HEK293T (cell line): ENCODE results near the gene FAM107B.

Experiments
- CTCF ChIA-PET: fragments of 350-600 bp; formaldehyde crosslinking; extraction: SDS; loops from one replicate; lab custom pipeline; 2021; ENCODE audit warnings: antibody characterized with exemption, inconsistent platforms; lab: Yijun Ruan, JAX
- POLR2A ChIA-PET: fragments of 350-600 bp; formaldehyde crosslinking; extraction: SDS; loops from one replicate; lab custom pipeline; 2020; ENCODE audit warnings: antibody characterized with exemption, inconsistent platforms; lab: Yijun Ruan, JAX
- DNase-seq: peaks from one replicate; pipeline ENCODE4 v3.0.0; 2012; ENCODE audit warnings: mixed read lengths; ENCODE audit errors: extremely low spot score
- ARNT ChIP-seq: fragments of 450-650 bp; IDR thresholded peaks from 2 replicates; pipeline ENCODE4 v1.6.1; 2017; ENCODE audit warnings: mild to moderate bottlenecking
- BHLHE40 ChIP-seq: fragments of 450-650 bp; IDR thresholded peaks from 2 replicates; pipeline ENCODE4 v1.6.1; 2016; ENCODE audit warnings: mild to moderate bottlenecking, moderate library complexity, borderline replicate concordance
- CTBP1 ChIP-seq: fragments of 450-650 bp; IDR thresholded peaks from 2 replicates; pipeline ENCODE4 v1.6.1; 2016; ENCODE audit warnings: borderline replicate concordance
- ELF4 ChIP-seq: fragments of 450-650 bp; IDR thresholded peaks from 2 replicates; pipeline ENCODE4 v1.6.1; 2017; ENCODE audit warnings: antibody characterized with exemption
- FOXA1 ChIP-seq: fragments of 450-650 bp; IDR thresholded peaks from 2 replicates; pipeline ENCODE4 v1.6.1; 2016; ENCODE audit warnings: mild to moderate bottlenecking
- FOXK2 ChIP-seq: fragments of 450-650 bp; IDR thresholded peaks from 2 replicates; pipeline ENCODE4 v1.6.1; 2016; ENCODE audit warnings: mild to moderate bottlenecking
- FOXM1 ChIP-seq: fragments of 450-650 bp; IDR thresholded peaks from 2 replicates; pipeline ENCODE4 v1.6.1; 2017; ENCODE audit warnings: mild to moderate bottlenecking, borderline replicate concordance
- HDGF ChIP-seq: fragments of 450-650 bp; IDR thresholded peaks from 2 replicates; pipeline ENCODE4 v1.6.1; 2017; ENCODE audit warnings: antibody characterized with exemption, borderline replicate concordance
- L3MBTL2 ChIP-seq: fragments of 450-650 bp; conservative IDR thresholded peaks from 2 replicates; pipeline ENCODE4 v1.6.1; 2016; ENCODE audit warnings: mild to moderate bottlenecking
- LEF1 ChIP-seq: fragments of 450-650 bp; IDR thresholded peaks from 2 replicates; pipeline ENCODE4 v1.6.1; 2017; ENCODE audit warnings: mild to moderate bottlenecking, borderline replicate concordance
- NFRKB ChIP-seq: fragments of 450-650 bp; IDR thresholded peaks from 2 replicates; pipeline ENCODE4 v1.6.1; 2016; ENCODE audit warnings: mild to moderate bottlenecking, moderate library complexity
- SP1 ChIP-seq: fragments of 450-650 bp; IDR thresholded peaks from 2 replicates; pipeline ENCODE4 v1.6.1; 2017
- SUZ12 ChIP-seq: fragments of 450-650 bp; IDR thresholded peaks from 2 replicates; pipeline ENCODE4 v1.6.1; 2016; ENCODE audit warnings: mild to moderate bottlenecking
- TARDBP ChIP-seq: fragments of 450-650 bp; IDR thresholded peaks from 2 replicates; pipeline ENCODE4 v1.6.1; 2016
- ZNF384 ChIP-seq: fragments of 450-650 bp; IDR thresholded peaks from 2 replicates; pipeline ENCODE4 v1.6.1; 2016
- TF ChIP-seq, protein P1 (sequence below): fragments of 450-650 bp; IDR thresholded peaks from 2 replicates; pipeline ENCODE4 v1.6.1; 2016

FAM107B gene

DNA sequence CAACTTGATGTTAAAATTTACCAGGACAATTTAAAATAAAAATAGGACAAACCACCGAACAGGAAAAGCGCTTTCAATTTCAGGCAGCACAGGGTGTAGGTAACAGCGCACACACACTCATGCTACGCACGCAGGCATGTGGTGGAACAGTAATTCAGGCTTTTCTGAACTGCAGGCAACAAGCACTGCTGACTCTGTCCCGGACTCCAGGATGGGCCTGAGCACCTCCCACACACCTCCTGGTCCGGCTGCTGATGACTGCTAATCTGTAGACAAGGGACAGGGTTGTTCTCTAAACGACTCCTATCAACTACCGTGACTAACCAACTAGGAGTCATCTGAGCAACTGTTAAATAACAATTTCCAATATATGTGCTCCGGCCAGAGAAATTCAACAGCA lies 251.4 kb downstream of the FAM107B start:
- DNase-seq: no peak
- POLR2A ChIA-PET: no interaction called here
- TF ChIP-seq FOXA1: no peak
- no peak for TF ChIP-seq TARDBP
- no peak for TF ChIP-seq L3MBTL2
- no peak for TF ChIP-seq CTBP1
- TF ChIP-seq LEF1: no peak
- CTCF ChIA-PET: interaction anchor here (0.7 kb wide), 1 partner anchor 18 kb away, joined by 4 read pairs; no protein-coding TSS in a partner anchor

DNA sequence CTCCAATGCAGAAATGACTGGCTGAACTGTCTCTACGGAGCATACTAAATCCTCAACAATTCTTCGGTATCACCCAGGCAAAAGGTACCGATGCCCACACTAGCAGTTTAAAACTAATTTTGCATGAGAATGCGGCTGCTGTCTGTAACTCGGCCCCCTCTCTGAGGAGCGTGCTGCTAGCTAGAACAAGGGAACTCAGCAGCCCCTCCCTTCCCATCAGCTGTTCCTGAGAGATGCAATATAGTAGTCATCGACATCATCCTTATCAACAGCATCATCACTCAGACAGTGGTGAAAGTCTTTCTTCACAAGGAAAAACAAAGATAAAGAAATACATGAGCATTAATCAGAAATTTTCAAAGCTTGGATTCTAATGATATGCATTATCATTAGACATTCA lies 254.9 kb downstream of the FAM107B start:
- no peak for DNase-seq
- POLR2A ChIA-PET: no interaction called here
- TF ChIP-seq LEF1: no peak
- CTCF ChIA-PET: no interaction called here

- no peak for DNase-seq
- ChIA-PET POLR2A (no interaction called here), CTCF (no interaction called here)
- TF ChIP-seq NFRKB (no peak), SP1 (no peak), FOXM1 (no peak), SUZ12 (no peak), CTBP1 (no peak), L3MBTL2 (no peak), TARDBP (no peak), LEF1 (no peak), ZNF384 (no peak), ARNT (no peak), BHLHE40 (no peak), ELF4 (no peak), HDGF (no peak), FOXK2 (no peak)
- TF ChIP-seq, protein P1, sequence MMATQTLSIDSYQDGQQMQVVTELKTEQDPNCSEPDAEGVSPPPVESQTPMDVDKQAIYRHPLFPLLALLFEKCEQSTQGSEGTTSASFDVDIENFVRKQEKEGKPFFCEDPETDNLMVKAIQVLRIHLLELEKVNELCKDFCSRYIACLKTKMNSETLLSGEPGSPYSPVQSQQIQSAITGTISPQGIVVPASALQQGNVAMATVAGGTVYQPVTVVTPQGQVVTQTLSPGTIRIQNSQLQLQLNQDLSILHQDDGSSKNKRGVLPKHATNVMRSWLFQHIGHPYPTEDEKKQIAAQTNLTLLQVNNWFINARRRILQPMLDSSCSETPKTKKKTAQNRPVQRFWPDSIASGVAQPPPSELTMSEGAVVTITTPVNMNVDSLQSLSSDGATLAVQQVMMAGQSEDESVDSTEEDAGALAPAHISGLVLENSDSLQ: no peak
Measured at GRCh38 chr10:14518149-14518548, 256.5 kb downstream of the FAM107B start.

DNA sequence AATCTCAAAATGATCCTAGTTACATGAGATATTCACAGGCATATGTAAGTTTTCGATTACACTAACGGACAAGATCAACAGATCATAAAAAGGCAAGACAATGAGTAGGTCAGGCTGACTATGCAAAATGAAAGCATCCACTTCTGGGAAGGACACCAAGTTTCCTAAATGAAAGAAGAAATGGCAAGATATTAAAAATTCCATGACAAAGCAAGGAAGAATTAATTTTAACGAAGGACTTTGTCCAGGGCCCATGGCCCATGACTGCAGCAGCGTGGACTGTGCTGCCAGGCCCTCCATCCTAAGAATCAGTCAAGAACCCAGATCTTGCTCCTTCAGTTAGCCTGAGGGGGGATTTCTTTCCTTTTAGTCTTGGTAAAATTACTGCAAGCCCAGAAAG lies 261.6 kb downstream of the FAM107B start:
- ChIA-PET CTCF (no interaction called here), POLR2A (no interaction called here)
- DNase-seq: no peak
- TF ChIP-seq TARDBP (no peak), BHLHE40 (no peak), HDGF (no peak), FOXA1 (no peak), LEF1 (no peak)

GRCh38 chr10:14510346-14510745 lies 264.4 kb downstream of the FAM107B start:
- CTCF ChIA-PET: no interaction called here
- DNase-seq: no peak
- TF ChIP-seq HDGF: no peak
- no peak for TF ChIP-seq SUZ12
- TF ChIP-seq NFRKB: no peak
- no peak for TF ChIP-seq ELF4
- TF ChIP-seq FOXM1: no peak
- POLR2A ChIA-PET: no interaction called here

GRCh38 chr10:14508725-14509124 lies 266.0 kb downstream of the FAM107B start:
- POLR2A ChIA-PET: interaction anchor here (1.7 kb wide), 1 partner anchor 329 kb away, joined by 3 read pairs; the partner anchor contains the start of genes CDNF, HSPA14 and MSANTD7
- DNase-seq: no peak
- CTCF ChIA-PET: no interaction called here
- TF ChIP-seq ARNT (no peak), HDGF (no peak), FOXM1 (no peak)

DNA sequence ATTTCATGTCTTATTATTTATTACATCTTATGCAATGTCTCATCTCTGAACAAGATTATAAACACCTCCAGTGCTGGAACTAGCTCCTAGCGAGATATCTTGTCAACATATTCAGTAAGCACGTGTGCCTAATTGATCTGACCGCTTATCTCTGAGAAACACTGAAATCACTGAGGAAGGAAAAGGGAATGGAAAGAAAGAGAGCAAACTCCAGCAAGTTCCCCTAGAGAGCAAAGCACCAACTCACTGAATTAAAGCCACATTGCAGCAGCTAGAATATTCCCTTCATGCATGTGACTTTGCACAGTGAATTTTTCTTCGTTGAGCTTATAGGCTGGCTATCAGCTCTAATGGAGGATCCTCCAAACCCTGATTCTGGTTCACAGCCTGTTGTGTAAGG lies 266.9 kb downstream of the FAM107B start:
- no peak for DNase-seq
- no peak for TF ChIP-seq FOXK2
- no peak for TF ChIP-seq BHLHE40
- TF ChIP-seq HDGF: no peak
- TF ChIP-seq ZNF384: no peak
- TF ChIP-seq CTBP1: no peak
- TF ChIP-seq LEF1: no peak
- ChIA-PET CTCF (interaction anchor here (0.6 kb wide), 1 partner anchor 652 kb away, joined by 3 read pairs; no protein-coding TSS in a partner anchor), POLR2A (no interaction called here)

DNA sequence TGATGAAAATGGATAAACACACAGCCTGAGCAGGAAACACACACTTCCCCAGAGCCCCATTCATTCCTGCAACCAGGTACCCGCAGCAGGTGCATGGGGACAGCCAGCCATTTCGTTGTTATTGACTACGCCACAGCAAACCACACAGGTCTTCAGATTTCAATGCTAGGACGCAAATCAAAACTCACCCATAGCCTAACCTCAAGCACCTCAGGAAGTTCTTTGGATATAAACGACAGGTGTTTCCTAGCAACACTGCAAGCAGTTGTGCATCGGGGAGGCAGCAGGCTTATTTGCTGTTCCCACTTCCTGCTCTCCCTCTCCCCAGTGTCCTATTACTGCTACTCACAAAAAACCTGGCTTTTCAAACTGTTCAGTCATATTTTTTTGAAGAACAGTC lies 267.5 kb downstream of the FAM107B start:
- TF ChIP-seq ZNF384 (no peak), LEF1 (no peak), CTBP1 (no peak), BHLHE40 (no peak), FOXM1 (no peak), SUZ12 (no peak), HDGF (no peak), TARDBP (no peak)
- CTCF ChIA-PET: no interaction called here
- no peak for DNase-seq
- POLR2A ChIA-PET: no interaction called here

DNA sequence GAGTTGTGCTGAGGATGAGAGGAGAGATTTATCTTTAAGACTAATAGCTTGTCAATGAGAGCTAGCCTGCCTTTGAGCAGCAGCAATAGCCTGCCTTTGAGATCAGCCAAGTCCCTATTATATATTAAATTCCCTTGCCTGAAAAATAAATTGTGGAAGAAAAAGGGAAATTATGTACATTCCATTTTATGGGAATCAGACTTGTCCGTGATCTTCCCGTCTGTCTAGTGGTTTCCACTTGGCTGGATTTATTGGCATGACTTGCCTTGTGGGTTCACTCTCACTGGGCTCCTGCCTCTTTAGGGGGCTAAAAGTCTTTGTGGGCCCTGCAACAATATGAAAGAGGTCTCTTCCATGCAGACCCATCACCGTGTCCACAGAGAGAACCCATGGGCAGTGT lies 272.3 kb downstream of the FAM107B start:
- TF ChIP-seq ZNF384: no peak
- TF ChIP-seq SP1: no peak
- TF ChIP-seq BHLHE40: no peak
- DNase-seq: no peak
- ChIA-PET POLR2A (no interaction called here), CTCF (no interaction called here)
